ENCODE results near the gene TTC38.
"Not testable (repeated sequence)": the region's sequence is repeated elsewhere in the genome, so short reads cannot be mapped to it uniquely, and the experiment has no call there.

TTC38 gene

DNA sequence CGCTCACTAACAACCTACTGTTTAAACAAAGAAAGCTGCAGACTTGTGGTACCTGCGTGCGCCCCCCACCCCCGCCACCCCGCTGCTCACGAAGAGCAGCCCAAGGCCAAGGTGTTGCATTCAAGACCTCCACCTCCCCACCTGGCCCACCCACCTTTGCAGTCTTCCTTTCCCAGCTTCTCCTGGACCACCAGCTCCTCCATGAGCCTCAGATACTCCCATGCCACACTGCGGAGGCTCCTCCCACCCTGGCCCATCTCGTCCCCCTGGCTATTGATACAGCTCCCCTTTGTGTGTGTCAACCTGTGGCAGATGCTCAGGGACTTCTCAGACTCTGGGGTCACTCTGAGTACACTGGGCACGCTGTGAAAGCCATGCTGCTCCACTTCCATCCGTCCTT lies 21.6 kb upstream of the TTC38 start:
- DNase-seq (ENCODE audit: low spot score), result no peak

GRCh38 chr22:46247443-46247975 lies 20.3 kb upstream of the TTC38 start:
- no peak for DNase-seq (ENCODE audit: low spot score)

GRCh38 chr22:46250035-46250782 lies 17.6 kb upstream of the TTC38 start, which contains the start of gene CDPF1:
TSS of gene CDPF1 (minus strand) at chr22:46250293. CDS start at chr22:46248284, 2,009 bp downstream.
- peak; percentile 87 for DNase-seq (ENCODE audit: low spot score)

DNA sequence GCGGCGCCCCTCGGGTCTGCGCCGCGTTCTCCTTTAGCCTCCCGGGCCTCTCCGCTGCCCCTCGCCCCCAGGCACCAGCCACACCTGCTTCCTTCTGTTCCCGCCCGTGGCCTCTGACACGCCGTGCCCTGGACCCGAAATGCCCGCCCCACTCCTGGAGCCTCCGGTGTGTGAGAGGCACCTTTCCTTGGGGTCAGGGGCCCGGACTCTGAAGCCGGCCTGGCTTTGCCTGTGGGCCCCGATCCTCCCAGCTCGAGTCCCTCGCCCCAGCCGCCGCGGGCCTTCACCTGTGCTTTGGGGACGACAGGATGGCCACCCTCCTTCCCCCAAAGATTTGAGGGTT lies 17.1 kb upstream of the TTC38 start:
- DNase-seq (ENCODE audit: low spot score), result no peak

GRCh38 chr22:46251266-46251665 lies 16.5 kb upstream of the TTC38 start:
- DNase-seq (ENCODE audit: low spot score), result no peak

- DNase-seq (ENCODE audit: low spot score), result no peak
Observed at GRCh38 chr22:46251816-46252380, 15.9 kb upstream of the TTC38 start.

- no peak for DNase-seq (ENCODE audit: low spot score)
Observed at GRCh38 chr22:46256358-46256958, 11.3 kb upstream of the TTC38 start.

- no peak for DNase-seq (ENCODE audit: low spot score)
Observed at GRCh38 chr22:46259374-46259773, 8.4 kb upstream of the TTC38 start.

DNA sequence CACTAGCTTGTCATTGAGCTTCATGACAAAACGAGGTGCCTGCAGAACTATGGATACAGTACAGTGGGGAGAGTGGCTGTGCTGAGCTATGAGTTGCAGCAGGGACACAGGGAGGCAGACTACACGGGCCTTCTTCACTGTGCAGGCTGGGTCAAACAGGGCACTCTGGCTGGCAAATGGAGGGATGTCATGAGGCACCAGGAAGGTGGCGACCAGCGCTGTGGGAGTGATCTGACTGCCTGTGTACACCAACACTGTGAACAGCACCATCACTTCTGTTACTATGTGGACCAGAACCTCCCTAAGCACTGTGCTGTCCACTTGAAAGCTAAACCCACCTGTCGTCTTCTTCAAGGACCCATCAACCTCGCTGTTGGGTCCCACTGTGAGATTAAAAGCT lies 7.8 kb upstream of the TTC38 start:
- DNase-seq (ENCODE audit: low spot score), result no peak

- peak; percentile 54 for DNase-seq (ENCODE audit: low spot score)
Observed at GRCh38 chr22:46262449-46263215, 5.2 kb upstream of the TTC38 start.

- no peak for DNase-seq (ENCODE audit: low spot score)
Observed at GRCh38 chr22:46263216-46263590, 4.6 kb upstream of the TTC38 start, which contains the start of gene PKDREJ. TSS of gene PKDREJ (minus strand) at chr22:46263343. CDS start at chr22:46263322, 21 bp downstream.

GRCh38 chr22:46264520-46264919 lies 3.3 kb upstream of the TTC38 start:
- not testable (repeated sequence) for DNase-seq (ENCODE audit: low spot score)

DNA sequence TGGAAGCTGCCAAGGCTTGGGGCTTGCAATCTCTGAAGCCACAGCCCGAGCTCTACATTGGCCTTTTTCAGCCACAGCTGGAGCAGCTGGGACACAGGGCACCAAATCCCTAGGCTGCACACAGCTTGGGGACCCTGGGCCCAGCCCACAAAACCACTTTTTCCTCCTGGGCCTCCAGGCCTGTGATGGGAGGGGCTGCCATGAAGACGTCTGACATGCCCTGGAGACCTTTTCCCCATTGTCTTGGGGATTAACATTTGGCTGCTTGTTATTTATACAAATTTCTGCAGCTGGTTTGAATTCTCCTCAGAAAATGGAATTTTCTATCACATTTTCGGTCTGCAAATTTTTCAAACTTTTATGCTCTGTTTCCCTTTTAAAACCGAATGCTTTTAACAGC lies 2.2 kb upstream of the TTC38 start:
- DNase-seq (ENCODE audit: low spot score), result not testable (repeated sequence)

DNA sequence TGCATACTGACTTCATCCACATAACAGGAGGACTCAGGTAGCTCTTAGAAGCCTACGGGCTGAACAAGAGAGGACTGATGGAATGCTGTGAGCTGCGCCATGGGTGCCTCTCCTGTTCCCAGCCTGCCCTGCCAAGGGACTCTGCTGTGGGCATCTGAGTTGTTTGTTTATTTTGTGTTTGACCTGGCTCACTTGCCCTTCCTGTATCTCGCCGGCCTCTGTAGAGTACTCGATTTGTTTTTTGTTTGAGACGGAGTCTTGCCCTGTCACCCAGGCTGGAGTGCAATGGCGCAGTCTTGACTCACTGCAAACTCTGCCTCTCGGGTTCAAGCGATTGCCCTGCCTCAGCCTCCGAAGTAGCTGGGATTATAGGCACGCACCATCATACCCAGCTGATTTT lies 1.8 kb downstream of the TTC38 start:
- DNase-seq (ENCODE audit: low spot score), result no peak

DNA sequence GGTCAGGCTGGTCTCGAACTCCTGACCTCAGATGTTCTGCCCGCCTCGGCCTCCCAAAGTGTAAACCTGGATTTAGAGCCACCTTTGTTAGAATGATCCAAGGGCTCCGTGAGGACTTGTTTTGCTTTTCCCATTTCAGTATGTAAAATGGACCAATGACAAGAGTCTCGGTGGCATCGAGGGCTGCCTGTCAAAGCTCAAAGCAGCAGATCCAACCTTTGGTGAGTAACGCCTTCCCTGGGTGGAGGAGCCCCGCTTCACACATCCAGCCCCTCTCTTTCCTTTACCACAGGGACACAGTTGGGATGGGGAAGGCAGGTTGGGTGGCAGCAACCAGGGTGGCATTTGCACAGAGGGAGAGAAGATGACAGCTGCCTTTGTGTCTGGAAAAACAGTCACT lies 4.4 kb downstream of the TTC38 start:
- no peak for DNase-seq (ENCODE audit: low spot score)

DNA sequence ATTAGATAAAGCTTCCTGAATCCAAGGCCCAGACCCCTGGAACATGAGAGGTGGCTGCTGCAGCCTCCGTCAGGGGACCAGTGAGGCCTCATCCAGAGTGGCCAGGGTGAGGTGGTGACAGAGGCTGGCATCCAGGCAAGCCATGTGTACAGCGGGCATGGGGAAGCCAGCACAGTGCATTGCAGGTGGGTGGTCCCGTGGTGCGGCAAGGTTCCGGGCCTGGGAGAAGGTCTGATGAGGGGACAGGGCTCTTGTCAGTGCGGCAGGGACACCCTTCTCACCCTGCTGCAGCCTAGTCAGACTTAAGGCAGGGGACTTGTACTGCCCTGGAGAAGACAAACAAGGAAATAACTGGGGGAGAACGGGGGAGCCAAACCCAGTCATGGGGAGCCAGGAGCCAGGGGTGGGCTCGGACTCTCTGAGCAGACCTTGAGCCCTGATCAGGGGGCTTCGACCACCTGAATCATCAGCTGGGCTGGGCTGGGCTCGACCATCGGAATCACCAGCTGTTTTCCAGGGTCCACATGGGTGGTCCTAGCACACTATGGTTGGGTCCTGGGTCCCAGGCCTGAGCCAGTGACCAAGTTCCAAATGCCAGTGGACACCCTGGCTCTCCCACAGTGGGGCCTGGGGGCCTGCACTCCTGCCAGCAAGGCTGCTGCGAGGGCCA lies 5.1 kb downstream of the TTC38 start:
- no peak for DNase-seq (ENCODE audit: low spot score)

DNA sequence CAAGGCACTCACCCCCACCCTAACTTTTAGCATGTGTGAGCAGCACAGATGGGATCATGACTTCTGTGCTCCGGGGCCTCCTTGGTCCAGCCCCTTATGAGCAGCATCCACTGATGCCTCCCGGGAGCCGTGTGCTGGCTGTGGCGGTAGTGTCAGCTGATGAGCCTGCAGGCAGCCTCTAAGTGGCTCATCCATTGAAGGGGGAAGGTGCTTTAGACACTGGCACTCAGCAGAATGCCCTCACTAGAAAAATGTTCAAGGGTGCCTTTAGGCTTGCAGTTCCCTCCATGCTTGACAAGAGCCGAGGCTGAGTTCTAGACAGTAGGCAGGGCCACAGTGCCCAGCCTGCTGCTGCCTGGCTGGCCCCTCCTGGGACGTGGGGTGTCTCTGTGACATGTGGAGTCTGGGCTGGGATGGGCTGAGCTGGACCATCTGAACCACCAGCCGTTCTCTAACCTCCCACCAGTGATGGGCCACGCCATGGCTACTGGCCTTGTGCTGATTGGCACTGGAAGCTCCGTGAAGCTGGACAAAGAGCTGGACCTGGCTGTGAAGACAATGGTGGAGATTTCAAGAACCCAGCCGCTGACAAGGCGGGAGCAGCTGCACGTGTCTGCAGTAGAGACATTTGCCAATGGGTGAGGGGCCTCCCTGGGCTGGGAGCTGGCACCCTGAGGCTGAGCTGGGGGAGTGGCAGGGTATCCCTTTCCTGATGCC lies 5.8 kb downstream of the TTC38 start:
- no peak for DNase-seq (ENCODE audit: low spot score)

DNA sequence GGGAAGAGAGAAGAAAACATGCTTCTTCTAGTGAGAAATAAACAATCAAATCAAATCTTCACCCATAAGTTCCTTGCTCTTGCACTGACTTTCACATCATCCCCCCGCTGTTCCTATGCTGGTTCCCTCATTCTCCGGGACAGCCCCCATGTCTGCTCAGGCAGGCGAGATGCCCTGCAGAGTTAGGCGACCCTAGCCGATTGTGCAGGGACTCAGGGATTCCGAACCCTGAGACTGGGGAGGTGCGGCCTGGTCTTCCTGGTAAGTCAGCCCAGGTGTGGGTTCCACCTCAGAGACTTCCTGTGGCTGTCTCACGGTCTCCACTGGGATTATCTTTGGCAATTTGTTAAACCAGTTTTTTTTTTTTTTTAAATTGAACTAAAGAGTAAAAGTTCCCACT lies 6.6 kb downstream of the TTC38 start:
- no peak for DNase-seq (ENCODE audit: low spot score)

- DNase-seq (ENCODE audit: low spot score), result no peak
Observed at GRCh38 chr22:46275455-46276122, 7.8 kb downstream of the TTC38 start.

GRCh38 chr22:46276563-46276962 lies 8.8 kb downstream of the TTC38 start:
- no peak for DNase-seq (ENCODE audit: low spot score)
